Fibroblast of lung (primary cell): ENCODE measurements around the gene FAM120AOS.

Experiments
- EZH2 ChIP-seq: IDR thresholded peaks from 2 replicates; pipeline ENCODE4 v1.5.1; 2012; ENCODE audit warnings: low read length, control low read depth, mild to moderate bottlenecking; ENCODE audit errors: missing control alignments
- TF ChIP-seq, protein P1 (sequence below), 2 donors: IDR thresholded peaks in 1 of 2; conservative IDR thresholded peaks in 1 of 2; 1 replicate in 1 of 2; 2 replicates in 1 of 2; pipeline ENCODE4 v1.5.1; 2011 to 2012; ENCODE audit warnings: low read length in 2 of 2, control low read depth in 1 of 2, inconsistent platforms in 1 of 2, low read depth in 1 of 2, mild to moderate bottlenecking in 1 of 2

DNA sequence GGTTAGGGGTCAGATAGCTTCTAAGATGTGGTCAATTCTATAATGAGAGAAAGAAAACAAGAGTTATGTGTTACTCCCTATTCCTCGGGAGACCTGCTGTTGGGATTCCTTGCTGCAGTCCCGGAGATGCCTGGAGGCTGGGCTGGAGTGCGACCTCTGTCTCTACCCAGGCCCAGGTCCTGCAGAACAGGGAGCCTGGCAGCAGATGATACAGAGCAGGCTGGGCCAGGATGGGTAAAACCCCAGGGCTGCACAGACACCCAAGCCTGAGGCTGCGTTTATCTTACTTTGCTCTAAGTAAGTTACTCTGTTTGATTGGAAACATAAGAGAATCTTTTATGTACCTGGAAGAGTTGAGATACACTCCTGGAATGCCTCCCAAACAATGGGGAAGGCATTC, 26.9 kb upstream of the FAM120AOS start:
- TF ChIP-seq, protein P1, sequence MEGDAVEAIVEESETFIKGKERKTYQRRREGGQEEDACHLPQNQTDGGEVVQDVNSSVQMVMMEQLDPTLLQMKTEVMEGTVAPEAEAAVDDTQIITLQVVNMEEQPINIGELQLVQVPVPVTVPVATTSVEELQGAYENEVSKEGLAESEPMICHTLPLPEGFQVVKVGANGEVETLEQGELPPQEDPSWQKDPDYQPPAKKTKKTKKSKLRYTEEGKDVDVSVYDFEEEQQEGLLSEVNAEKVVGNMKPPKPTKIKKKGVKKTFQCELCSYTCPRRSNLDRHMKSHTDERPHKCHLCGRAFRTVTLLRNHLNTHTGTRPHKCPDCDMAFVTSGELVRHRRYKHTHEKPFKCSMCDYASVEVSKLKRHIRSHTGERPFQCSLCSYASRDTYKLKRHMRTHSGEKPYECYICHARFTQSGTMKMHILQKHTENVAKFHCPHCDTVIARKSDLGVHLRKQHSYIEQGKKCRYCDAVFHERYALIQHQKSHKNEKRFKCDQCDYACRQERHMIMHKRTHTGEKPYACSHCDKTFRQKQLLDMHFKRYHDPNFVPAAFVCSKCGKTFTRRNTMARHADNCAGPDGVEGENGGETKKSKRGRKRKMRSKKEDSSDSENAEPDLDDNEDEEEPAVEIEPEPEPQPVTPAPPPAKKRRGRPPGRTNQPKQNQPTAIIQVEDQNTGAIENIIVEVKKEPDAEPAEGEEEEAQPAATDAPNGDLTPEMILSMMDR (conservative IDR thresholded peaks at IDR 0.05 in 1 of 2, IDR thresholded peaks at IDR 0.05 in 1 of 2; ENCODE audit: low read depth in 1 of 2, low read length in 2 of 2) = no peak
- no peak for TF ChIP-seq EZH2
